Skeletal muscle satellite cell (primary cell): ENCODE data around the gene NDUFAF8.

Experiments
- H3K27me3 ChIP-seq: 2 replicates; pipeline ENCODE4 v1.7.0; 2013; ENCODE audit warnings: low read length; ENCODE audit not compliant: control insufficient read depth, insufficient read depth
- H3K36me3 ChIP-seq: 2 replicates; pipeline ENCODE4 v1.7.0; 2013; ENCODE audit warnings: mild to moderate bottlenecking, control low read depth, low read length; ENCODE audit not compliant: insufficient read depth
- H3K4me1 ChIP-seq: 2 replicates; pipeline ENCODE4 v1.7.0; 2013; ENCODE audit warnings: low read length; ENCODE audit not compliant: control insufficient read depth, insufficient read depth
- H3K4me2 ChIP-seq: 2 replicates; pipeline ENCODE4 v1.7.0; 2013; ENCODE audit warnings: mild to moderate bottlenecking, low read length
- H3K4me3 ChIP-seq: 2 replicates; pipeline ENCODE4 v1.7.0; 2013; ENCODE audit warnings: low read length
- H3K9ac ChIP-seq: 2 replicates; pipeline ENCODE4 v1.7.0; 2013; ENCODE audit warnings: mild to moderate bottlenecking, low read depth, low read length, moderate library complexity
- H3K9me3 ChIP-seq: replicated peaks from 2 replicates; pipeline ENCODE4 v1.7.0; 2013; ENCODE audit warnings: mild to moderate bottlenecking, control low read depth, low read length

NDUFAF8 gene

DNA sequence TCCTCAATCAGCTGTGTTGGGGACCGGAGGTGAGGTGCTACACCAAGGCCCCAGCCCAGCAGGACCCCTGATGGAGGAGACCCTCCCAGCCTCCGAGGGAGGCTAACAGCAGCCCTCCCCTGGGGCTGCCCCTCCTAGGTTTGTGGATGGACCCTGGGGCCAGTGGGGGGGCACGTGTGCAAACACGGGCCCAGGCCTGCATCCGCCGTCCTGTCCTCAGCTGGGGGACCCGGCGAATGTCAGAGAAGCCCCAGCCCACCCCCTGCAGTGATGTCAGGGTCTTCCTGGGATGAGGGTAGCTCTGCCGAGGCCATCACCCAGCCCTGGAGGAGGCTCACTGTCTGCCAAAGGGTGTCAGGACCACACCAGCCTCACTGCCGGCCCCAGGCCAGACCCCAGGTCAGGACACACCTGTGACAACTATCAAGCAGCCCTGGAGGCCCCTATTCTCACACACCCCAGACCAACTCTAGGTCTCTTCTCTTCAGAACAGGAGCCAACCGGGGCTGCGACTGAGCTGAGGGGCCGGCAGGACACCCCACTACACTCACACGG lies 43.1 kb upstream of the NDUFAF8 start:
- Histone ChIP-seq H3K4me2 (no peak overlapping the region), H3K4me3 (no peak overlapping the region), H3K4me1 (no peaks in the 10 kb centered on the region), H3K9me3 (no peaks in the 10 kb centered on the region), H3K9ac (no peak overlapping the region), H3K36me3 (peaks cover 5% of the 10 kb centered on the region), H3K27me3 (no peaks in the 10 kb centered on the region)

DNA sequence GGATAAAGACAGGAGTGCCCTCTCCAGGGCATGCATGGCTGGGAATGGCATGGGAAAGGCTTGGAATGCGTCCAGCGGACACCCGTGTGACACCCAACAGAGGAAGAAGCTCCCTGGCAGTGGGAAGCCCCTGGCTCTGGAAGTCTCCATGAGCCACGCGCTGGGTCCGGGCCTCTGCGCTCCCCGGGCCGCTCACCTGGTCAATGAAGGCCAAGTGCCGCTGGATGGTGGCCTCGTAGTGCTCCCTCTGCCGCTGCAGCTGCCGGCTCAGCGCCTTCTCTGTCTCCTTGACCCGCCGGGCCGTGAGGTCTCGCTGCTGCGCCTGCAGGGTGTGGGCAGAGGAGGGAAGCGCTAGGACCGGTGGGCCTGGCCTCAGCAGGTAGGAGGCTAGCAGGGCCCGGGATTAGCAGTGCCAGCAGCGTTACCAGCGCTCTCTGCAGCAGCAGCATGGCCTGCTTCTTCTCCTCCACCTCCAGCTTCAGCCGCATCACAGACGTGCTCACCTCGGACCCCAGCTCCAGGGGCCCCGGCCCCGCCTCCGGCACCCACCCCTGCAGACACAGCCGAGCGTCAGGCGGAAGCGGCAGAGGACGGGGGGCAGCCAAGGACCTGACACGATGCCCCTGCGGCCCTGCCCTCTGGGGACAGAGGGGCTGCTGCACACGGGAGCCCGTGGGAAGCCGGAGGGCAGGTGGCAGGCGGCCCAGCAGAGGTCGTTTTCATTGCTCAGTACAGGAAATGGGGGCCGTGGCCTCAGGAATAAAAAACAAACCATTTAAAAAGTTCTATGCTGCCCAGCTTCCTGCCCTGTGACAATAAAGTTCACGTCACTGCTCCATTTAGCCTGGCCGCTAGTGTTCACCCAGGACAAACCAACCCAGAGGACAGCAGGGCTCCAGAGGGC lies 42.4 kb upstream of the NDUFAF8 start:
- no peak overlapping the region for H3K4me3 ChIP-seq
- peaks cover 5% of the 10 kb centered on the region for H3K36me3 ChIP-seq
- no peaks in the 10 kb centered on the region for H3K4me1 ChIP-seq
- H3K27me3 ChIP-seq: no peaks in the 10 kb centered on the region
- no peaks in the 10 kb centered on the region for H3K9me3 ChIP-seq
- no peak overlapping the region for H3K9ac ChIP-seq
- no peak overlapping the region for H3K4me2 ChIP-seq

DNA sequence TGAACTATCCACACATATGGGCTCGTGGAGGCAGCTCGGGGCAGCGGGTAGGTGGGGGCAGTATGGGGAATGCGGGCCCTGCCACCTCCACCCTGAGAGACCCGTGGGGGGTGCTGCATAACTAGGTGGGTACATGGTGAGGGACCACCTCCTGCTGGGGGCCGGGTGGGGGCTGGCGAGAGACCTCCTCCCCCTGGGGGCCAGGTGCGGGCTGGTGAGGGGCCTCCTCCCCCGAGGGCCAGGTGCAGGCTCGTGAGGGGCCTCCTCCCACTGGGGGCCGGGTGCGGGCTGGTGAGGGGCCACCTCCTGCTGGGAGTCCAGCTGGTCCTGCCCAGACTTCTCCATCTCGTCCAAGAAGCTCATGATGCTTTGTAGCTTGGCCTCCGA lies 41.7 kb upstream of the NDUFAF8 start:
- Histone ChIP-seq H3K27me3 (no peaks in the 10 kb centered on the region), H3K36me3 (peaks cover 5% of the 10 kb centered on the region), H3K9me3 (no peaks in the 10 kb centered on the region), H3K4me1 (no peaks in the 10 kb centered on the region), H3K9ac (no peak overlapping the region), H3K4me3 (no peak overlapping the region), H3K4me2 (no peak overlapping the region)

DNA sequence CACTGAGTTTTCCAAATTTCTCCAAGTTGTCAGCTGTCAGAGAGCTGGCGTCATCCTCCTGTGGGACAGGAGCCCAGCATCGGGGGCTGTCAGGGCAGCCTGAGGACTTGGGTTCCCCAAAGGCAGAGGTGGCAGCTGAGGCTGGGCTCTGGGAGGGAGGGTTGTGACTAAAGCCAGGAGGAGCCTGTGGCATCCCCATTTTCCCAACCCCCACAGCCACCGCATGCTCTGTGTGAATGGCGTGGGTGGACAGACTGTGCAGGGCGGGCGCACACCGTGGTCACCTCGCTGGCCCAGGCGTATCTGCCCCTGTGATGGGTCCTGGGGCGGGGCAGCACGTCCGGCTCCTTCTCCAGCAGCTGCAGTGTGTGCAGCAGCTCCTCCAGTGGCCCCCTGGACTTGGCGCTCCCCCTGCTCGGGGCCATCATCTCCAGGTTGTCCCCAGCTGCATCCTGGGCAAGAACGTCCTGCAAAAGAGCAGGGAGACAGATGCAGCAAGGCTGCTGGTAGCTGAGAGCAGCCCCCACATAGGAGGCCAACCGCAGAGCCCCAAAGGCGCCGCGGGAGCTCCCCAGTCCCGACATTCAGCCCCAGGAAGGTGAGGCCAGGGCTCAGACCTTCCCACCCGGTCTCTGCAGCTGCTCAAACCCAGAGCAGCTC lies 41.2 kb upstream of the NDUFAF8 start:
- Histone ChIP-seq H3K4me3 (no peak overlapping the region), H3K9ac (no peak overlapping the region), H3K4me2 (no peak overlapping the region), H3K36me3 (peaks cover 5% of the 10 kb centered on the region), H3K27me3 (no peaks in the 10 kb centered on the region), H3K9me3 (no peaks in the 10 kb centered on the region), H3K4me1 (no peaks in the 10 kb centered on the region)

DNA sequence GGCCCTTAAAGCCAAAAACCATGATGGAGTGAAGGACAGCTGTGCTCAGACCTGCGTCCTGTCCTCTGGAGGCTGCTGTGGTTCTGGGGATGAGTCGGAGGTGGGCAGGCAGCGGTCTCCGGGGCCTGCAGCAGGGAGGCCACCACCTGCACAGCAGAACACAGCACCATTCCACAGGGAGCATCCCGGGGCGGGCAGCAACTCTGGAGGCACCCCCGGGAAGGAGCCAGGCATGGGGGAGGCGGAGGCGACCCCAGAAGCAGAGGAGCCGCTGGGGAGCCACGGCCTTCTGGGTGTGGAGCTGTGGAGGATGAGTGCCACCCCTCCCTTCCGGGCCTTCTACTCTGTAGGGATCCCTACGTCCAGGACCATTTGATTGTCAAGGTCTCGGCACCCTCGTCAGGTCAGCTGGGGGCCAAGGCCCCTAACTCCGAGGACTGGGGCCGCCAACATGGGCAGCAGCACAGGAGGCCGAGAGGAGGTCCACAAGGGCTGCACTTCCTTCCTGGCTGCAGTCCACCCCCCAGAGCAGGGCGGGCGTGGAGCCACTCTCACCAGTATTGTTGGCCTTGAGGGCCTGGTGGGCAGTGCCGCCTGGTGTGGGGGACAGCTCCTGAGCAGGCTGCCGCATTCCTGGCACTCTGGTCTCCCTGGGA lies 40.2 kb upstream of the NDUFAF8 start:
- H3K4me1 ChIP-seq: no peaks in the 10 kb centered on the region
- H3K27me3 ChIP-seq: no peaks in the 10 kb centered on the region
- no peak overlapping the region for H3K9ac ChIP-seq
- no peak overlapping the region for H3K4me2 ChIP-seq
- peaks cover 5% of the 10 kb centered on the region for H3K36me3 ChIP-seq
- no peaks in the 10 kb centered on the region for H3K9me3 ChIP-seq
- no peak overlapping the region for H3K4me3 ChIP-seq

DNA sequence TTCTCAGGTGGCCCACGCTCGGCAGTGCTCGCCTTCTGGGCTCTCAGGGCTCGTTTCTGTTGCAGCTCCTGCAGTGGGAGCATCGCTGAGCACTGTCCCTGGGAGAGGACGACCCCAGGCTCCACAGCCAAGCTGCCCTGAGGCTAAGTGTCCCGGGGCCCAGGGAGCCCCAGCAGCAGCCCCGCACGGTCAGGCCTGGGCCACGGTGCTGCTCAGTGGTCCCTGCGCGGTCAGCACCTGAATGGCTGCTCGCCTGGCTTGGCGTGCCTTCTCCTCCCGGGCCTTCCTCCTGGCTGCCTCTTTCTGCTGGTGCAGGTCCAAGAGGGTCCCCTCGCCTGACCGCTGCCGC lies 39.7 kb upstream of the NDUFAF8 start:
- Histone ChIP-seq H3K27me3 (no peaks in the 10 kb centered on the region), H3K36me3 (peaks cover 5% of the 10 kb centered on the region), H3K4me1 (no peaks in the 10 kb centered on the region), H3K9ac (no peak overlapping the region), H3K4me3 (no peak overlapping the region), H3K4me2 (no peak overlapping the region), H3K9me3 (no peaks in the 10 kb centered on the region)

DNA sequence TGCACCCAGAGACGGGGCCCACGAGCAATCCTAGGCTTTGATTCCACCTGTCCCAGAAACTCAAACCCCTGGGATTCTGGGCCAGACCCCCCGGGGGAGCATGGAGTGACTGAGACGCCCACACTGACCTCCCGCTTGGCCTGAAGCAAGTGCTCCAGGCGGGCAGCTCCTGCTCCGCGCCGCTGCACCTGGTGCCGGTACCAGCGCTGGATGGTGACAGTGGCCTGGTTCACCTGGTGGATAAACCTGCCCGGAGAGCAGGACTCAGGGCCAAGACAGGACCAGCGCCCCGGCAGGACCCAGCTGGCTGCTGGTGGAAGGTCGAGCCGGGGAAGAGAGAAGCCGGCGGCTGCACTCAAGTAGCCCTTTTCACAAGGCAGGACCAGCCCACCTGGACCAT lies 38.9 kb upstream of the NDUFAF8 start:
- Histone ChIP-seq H3K4me1 (no peaks in the 10 kb centered on the region), H3K4me3 (no peak overlapping the region), H3K27me3 (no peaks in the 10 kb centered on the region), H3K36me3 (peaks cover 5% of the 10 kb centered on the region), H3K4me2 (no peak overlapping the region), H3K9ac (no peak overlapping the region), H3K9me3 (no peaks in the 10 kb centered on the region)

DNA sequence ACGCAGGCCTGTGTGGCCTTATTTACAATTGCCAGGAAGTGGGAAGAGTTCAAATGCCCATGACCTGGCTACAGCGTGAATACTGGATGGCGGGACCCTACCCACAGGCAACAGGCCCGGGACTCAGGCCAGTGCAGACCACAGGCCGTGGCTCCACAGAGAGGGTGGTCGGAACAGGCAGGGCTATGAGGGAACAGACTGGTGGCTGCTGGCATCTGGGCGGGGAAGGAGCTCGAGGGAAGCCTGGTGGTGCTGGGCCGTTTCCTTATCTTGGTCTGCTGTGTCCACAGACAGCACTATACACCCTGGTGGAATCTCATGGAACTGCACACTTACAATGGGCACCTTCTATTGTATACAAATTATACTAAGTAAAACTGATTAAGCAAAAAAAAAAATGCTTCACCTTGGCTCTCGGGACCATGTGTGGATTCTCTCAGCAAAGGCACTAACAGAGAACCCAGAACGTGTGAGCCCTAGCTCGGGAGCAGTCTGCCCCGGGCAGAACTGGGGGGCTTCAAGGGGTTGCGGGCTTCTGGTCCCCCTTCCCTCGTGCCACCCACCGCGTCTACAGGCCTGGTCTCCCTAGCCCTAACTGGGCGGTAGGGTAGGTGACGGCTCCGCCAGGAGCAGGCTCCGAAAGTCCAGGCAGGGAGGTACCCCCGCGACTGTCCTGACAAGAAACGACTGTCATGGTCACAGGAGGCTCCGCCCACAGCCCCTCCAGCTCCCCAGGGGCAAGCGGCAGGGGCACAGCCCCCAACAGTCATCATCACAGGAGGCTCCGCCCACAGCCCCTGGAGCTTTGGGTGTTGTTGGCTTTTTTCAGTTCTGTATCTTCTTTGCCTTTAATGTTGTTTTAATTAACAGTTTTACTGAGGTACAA lies 38.2 kb upstream of the NDUFAF8 start:
- Histone ChIP-seq H3K27me3 (no peaks in the 10 kb centered on the region), H3K4me2 (no peak overlapping the region), H3K4me1 (no peaks in the 10 kb centered on the region), H3K9me3 (no peaks in the 10 kb centered on the region), H3K4me3 (no peak overlapping the region), H3K36me3 (peaks cover 5% of the 10 kb centered on the region), H3K9ac (no peak overlapping the region)

DNA sequence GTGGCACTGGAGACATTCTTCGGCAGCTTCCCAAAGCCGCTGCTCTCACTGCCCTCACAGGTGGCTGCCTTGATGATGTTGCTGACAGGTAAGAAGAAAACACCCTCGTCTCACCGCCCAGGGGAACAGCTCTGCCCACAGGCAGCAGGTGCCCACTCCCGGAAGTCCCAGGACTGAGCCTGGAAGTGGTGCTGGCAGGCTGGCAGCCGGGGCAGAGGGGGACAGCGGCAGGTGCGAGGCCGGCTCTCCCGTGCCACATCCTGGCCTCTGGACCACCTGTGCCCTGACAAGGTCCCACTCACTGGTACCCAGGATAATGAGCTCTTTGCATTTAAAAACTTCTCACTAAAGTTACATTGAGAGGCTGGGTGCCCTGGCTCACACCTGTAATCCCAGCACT lies 36.8 kb upstream of the NDUFAF8 start:
- no peaks in the 10 kb centered on the region for H3K27me3 ChIP-seq
- H3K4me2 ChIP-seq: no peak overlapping the region
- H3K9ac ChIP-seq: no peak overlapping the region
- H3K36me3 ChIP-seq: peaks cover 5% of the 10 kb centered on the region
- no peaks in the 10 kb centered on the region for H3K4me1 ChIP-seq
- H3K4me3 ChIP-seq: no peak overlapping the region
- no peaks in the 10 kb centered on the region for H3K9me3 ChIP-seq

DNA sequence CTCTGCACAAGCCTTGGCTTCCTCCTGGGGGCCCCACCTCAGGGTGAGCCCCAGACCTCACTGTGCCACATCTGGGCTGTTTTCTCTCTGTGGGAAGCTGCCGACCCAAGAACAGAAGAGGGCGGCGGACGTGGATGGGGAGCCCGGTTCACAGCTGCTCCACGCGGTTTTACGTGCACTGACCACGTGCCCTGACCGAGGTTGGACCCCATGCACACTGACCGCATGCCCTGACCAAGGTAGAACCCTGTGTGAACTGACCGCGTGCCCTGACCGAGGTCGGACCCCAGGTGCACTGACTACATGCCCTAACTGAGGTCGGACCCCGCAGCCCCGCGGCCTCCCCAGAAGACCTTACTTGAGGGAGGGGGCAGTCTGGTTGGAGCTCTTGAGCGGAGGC lies 36.0 kb upstream of the NDUFAF8 start:
- Histone ChIP-seq H3K36me3 (peaks cover 5% of the 10 kb centered on the region), H3K27me3 (no peaks in the 10 kb centered on the region), H3K9me3 (no peaks in the 10 kb centered on the region), H3K4me3 (no peak overlapping the region), H3K4me2 (no peak overlapping the region), H3K4me1 (no peaks in the 10 kb centered on the region), H3K9ac (no peak overlapping the region)

DNA sequence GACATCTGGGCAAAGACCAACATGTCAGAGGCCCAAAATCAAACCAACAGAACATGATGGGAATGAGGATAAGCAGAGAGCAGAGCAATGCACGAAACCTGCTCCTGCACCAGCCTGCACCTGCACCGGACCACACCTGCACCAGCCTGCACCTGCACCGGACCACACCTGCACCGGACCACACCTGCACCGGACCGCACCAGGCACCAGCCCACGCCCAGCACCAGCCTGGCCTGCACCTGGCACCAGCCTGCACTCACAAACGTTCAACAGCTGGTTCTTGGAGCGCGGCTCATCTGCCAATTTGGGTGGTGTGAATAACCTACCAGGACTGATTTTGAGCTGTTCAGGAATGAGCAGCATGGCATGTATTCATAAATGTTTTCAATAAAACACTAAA lies 34.5 kb upstream of the NDUFAF8 start:
- no peaks in the 10 kb centered on the region for H3K27me3 ChIP-seq
- no peak overlapping the region for H3K9ac ChIP-seq
- no peak overlapping the region for H3K4me2 ChIP-seq
- no peaks in the 10 kb centered on the region for H3K9me3 ChIP-seq
- no peaks in the 10 kb centered on the region for H3K4me1 ChIP-seq
- H3K36me3 ChIP-seq: no peaks in the 10 kb centered on the region
- H3K4me3 ChIP-seq: no peak overlapping the region
